Stimulated activated CD8-positive, alpha-beta memory T cell treated with anti-CD3 and anti-CD28 coated beads, Interleukin-7, amount 100 ng/mL, for 4 hours (primary cell): ENCODE data around the gene GSX2.
"Not testable (repeated sequence)": the region's sequence is repeated elsewhere in the genome, so short reads cannot be mapped to it uniquely, and the experiment has no call there.

Source experiments
- DNase-seq, 2 donors: peaks; one replicate each; pipeline ENCODE4 v3.0.0-alpha.2; 2020; ENCODE audit warnings: low read depth in 2 of 2

Gene GSX2

DNA sequence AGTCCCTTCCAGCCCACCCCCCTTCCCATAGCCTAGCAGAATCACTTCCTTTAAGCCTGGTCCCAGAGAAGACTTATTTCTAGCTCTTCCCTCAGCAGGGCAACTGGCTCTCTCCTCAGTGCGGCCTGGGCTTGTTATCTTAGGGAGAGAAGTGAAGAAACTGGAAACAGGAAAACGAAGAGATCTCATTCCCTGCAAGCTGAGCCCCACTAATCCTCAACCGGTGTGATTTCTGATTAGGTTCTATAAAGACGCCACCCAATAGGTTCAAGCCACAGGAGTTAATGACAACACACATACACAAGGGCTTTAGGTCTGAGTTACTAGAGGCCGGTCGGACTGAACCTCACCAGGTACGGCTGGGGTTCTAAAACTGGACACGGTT is 3.2 kb downstream of the GSX2 start:
- no peak for DNase-seq

DNA sequence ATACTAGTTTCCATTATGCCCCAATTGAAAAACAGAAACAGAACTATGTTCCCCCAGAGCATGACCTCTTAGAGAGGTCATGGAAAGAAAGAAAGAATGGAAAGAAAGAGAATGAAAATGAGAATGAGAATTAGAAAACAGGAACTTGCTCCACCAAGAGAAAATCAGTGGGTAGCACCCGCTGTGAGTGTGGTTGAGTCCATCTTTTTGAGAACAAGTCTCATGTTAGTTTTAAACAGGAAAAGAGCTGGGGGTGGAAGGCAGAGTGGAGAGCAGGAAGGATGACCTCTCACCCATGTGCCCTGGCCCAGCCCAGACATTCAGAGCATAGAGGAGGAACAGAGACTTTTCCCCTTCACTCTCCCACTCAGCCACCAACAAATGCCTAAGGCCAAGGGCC is 4.9 kb downstream of the GSX2 start:
- no peak for DNase-seq

DNA sequence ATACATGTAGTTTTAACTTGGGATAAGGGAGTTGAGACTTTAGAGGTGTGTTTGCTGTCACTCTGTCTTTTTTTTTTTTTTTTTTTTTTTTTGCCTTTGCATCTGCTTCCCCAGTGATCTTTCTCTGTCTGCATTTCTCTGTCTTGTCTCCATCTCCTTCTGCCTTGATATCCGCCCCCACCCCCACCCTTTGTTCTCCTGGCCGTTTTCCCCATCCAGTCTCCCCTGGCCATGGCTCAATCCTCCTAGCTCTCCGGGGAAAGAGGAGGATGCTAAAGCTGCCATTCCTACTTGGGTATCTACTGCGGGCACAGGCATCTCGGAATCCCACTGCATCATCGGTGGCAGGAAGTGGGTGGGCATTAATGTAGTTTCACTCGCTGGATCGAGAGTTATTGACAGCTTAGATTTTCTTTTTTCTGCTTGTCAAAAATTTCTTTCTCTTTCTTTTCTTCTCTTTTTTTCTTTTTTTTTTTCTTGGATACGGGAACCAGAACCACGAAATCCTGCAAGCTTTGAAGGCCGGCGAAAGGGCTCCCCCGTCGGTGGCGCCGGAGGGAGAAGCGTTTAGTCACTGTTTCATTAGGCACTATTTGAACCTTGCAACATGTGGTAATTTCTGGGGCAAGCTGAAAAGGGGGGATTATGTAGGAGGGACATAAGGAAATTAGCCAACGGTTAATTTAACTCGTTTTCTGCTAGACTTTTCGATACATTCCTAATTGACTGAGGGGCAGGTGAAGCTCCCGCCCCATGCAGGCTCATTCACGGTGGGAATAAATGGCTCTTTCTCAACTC is 8.2 kb downstream of the GSX2 start:
- no peak for DNase-seq

DNA sequence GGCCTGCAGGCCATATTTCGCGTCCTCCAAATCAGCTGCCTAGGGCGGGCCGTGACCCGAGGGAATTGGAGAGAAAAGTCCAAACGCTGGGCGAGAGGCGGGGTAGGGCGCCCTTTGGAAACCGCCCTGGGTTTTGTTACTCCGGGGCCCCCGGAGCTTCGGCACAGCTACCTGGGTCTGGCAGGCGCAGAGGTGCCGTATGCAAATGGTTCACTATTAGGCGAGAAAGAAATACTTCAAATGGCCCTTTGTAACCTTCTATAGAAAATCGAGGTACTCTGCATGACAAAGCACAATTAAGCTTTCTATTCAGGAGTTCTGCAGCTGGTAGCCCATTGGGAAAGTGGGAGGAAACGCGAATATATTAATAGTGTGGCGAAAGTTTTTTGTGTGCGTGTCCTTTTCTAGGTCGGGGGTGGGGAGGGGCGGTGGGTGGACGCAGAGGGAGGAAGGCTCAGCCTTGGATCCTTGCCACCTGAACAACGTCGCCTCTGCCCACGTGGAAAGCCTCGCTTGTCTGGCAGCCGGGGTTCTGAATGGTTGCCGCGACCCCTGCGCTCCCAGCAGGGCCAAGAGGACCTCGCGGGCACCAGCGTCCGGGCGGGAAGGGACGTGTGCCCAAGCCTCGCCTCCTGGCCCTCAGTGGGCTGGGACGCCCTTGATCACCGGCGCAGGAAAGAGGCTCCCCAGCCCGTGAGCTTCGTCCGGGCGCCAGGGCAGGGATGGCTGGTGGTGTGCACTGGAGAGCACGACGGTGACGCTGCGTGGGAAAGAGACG is 9.5 kb downstream of the GSX2 start:
- no peak for DNase-seq

DNA sequence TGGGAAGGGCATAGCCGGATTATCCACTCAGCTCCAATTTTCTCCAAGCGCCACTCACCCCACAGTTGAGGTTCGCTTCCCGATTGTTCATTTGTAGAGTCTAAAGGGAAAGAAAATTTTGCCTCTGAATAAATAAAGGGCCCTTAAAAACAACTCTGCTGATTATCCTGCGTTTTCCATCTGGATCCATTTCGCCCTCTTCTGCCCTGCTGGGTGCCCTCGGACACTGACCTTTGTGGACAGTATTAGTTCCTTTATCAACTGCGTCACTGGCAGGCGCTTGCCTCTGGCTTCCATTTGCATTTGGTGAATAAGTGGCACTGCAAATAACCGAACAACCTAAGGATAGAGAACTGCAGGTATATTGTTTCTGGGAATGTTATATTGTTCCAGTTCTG is 10.1 kb downstream of the GSX2 start:
- DNase-seq: no peak

DNA sequence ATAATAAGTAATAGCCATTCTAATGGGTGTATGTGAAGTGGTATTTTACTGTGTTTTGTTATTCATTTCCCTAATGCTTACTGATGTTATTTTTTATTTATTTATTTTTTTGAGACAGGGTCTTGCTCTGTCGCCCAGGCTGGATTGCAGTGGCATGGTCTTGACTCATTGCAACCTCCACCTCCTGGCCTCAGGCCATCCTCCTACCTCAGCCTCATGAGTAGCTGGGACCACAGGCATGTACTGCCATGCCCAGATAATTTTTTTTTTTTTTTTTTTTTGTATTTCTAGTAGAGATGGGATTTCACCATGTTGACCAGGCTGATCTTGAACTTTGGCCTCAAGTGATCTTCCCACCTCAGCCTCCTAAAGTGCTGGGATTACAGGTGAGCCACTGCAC is 13.2 kb downstream of the GSX2 start:
- not testable (repeated sequence) for DNase-seq

DNA sequence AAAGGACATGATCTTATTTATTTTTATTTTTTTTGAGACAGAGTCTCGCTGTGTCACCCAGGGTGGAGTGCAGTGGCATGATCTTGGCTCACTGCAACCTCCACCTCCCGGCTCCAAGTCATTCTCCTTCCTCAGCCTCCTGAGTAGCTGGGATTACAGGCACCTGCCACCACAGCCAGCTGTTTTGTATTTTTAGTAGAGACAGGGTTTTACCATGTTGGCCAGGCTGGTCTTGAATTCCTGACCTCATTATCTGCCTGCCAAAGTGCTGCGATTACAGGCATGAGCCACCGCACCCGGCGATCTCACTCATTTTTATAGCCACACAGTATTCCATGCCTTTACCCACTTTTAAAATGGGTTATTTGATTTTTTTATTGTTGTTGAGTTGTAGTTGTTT is 16.3 kb downstream of the GSX2 start:
- DNase-seq: not testable (repeated sequence)

DNA sequence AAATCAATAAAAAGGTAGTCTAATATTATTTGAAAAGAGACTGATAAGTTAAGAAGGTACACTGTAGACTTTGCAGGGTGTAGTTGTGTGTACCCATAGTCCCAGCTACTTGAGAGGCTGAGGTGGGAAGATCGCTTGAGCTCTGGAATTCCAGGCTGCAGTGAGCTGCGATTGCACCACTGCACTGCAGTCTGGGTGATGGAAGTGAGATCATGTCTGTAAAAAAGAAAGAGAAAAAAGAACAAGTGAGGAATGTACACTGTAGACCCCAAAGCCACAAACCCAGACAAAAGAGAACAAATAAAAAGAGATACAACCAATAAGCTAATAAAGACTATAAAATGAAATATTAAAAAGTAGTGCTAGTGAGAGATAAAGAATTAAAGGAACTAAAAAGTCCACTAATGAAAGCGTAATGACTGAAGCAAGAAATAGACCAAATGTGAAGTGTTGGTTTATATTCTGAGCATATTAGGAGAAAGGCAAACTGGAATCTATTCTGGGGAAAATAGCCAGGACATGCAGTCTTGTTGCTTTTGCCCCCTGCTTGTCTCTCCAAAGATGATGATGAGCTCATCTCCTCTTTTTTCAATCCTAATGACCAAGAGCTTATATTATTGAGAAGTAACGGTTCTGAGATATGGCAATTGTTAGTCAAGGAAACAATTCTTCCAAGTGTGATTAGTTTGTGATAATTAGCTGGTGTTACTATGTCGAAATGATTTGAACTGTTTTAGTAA is 19.1 kb downstream of the GSX2 start:
- no peak for DNase-seq

DNA sequence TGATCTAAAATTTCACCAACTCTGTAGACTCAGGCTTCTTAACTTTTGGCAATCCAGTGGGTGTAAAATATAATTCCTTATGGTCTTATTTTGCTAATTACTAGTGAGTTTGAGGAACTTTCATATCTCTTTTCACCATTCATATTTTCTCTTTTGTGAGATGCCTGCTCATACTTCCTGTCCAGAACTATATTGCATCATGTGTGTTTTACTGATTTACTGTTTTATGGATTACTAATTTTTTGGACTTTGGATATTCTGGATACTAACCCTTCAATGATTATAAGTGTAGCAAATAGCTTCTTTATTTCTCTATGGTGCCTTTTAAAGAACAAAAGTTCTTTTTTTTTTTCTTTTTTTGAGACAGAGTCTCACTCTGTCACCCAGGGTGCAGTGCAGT is 20.6 kb downstream of the GSX2 start:
- no peak for DNase-seq

DNA sequence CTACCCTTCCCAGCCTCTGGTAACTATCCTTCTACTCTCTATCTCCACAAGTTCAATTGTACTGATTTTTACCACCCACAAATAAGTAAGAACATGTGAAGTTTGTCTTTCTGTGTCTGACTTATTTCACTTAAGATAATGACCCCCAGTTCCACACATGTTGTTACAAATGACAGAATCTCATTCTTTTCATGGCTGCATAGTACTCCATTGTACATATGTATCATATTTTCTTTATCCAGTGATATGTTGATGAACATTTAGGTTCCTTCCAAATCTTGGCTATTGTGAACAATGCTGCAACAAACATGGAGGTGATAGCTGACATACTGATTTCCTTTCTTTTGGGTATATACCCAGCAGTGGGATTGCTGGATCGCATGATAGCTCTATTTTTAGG is 27.7 kb downstream of the GSX2 start:
- no peak for DNase-seq

DNA sequence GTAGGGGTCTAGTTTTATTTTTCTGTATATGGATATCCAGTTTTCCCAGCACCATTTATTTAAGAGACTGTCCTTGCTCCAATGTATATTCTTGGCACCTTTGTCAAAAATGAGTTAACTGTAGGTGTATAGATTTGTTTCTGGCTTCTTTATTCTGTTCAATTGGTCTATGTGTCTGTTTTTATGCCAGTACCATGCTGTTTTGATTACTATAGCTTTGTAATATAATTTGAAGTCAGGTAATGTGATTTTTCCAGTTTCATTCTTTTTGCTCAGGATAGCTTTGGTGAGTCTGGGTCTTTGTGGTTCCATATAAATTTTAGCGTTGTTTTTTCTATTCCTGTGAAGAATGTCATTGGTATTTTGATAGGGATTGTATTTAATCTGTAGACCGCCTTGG is 28.7 kb downstream of the GSX2 start:
- not testable (repeated sequence) for DNase-seq

DNA sequence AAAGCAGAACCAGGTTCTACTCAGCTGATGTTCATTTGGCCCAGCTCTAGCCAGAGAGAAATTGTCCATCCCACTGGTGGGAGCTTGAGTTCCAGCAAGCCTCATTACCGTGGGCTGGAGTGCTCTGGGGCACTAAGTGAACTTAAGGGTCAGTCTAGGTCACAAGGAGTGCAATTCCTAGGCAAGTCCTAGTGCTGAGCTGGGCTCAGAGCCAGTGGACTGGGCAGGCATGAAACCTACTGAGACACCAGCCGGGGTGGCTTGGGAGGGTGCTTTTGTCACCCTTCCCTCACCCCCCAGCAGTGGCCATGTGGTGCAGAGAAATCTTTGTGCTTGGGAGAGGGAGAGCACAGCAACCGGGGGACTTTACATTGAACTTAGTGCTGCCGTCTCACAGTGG is 39.4 kb downstream of the GSX2 start:
- DNase-seq: no peak

DNA sequence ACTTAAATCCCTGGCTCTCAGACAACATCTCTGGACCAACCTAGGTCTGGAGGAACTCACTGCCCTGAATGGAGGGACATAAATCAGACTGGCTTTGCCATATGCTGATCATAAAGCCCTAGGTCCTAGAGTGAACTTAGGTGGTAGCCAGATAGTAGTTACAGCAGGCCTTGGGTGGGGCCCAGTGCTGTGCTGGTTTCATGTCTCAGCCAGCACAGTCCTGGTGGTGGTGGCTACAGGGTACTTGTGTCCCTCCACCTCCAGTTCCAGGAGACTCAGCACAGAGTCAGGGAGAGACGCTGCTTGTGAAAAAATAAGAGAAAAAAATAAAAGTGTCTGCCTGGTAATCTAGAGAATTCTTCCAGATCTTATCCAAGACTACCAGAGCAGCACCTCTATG is 40.3 kb downstream of the GSX2 start:
- DNase-seq: no peak

DNA sequence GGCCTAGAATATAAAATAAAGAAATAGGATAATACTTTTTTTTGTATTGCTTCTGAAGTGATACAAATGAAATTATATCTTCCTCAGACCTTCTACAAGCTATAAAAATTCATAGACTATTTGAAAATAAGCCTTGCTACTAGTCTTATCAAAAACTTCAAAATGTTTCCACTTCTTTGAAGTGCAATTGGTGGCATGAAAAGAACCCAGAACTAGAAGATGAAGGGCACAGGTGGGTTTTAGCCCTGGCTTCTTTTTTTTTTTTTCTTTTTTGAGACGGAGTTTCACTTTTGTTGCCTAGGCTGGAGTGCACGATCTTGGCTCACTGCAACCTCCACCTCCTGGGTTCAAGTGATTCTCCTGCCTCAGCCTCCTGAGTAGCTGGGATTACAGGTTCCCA is 44.2 kb downstream of the GSX2 start:
- no peak for DNase-seq

DNA sequence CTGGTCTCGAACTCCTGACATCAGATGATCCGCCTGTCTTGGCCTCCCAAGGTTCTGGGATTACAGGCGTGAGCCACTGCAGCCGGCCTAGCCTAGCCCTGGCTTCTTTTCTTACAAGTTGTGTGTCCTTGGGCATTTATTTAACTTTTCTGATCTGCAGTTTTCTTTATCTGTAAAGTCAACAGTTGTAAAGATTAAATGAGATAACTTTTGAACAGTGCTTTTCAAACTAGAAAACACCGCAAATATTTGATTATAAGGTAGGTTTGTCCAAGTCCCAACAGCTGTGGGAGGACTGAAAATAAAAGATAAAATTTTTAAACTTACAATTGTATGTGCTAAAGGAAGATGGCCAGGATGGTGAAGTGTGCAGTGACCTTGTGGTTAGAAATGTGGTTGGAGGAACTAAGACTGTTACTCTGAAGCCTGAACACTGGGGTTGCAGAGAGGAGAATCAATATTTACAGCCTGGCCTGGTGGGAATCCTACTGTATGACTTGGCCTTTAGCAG is 44.8 kb downstream of the GSX2 start:
- DNase-seq: no peak

DNA sequence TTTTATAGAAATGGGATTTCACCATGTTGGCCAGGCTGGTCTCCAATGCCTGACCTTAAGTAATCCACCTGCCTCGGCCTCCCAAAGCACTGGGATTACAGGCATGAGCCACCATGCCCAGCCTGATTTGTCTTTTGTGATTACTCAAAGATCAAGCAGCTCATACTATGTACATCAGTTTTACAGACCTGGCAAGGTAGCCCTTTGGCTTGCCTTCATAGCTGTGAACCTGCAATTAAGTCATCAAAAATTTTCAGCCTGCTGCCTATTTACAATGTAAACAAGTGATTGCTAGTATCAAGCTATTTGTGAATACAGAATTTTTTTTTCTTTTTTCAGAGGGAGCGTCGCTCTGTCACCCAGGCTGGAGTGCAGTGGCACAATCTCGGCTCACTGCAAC is 46.2 kb downstream of the GSX2 start:
- no peak for DNase-seq

DNA sequence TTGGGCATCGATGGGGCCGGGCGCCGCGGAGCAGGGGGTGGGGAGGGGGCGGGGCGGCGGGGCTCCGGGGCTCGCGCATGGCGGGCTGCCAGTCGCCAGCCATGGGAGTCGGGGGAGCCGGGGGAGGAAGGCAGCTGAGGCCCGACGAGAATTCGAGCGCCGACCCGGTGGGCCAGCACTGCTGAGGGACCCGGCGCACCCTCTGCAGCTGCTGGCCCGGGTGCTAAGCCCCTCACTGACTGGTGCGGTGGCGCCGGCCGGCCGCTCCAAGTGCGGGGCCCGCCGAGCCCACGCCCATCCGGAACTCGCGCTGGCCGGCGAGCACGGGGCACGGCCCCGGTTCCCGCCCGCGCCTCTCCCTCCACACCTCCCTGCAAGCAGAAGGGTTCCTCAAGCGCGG is 49.4 kb downstream of the GSX2 start:
- DNase-seq: no peak
